Kidney tubule cell (primary cell): Measurements from ENCODE around the gene ADGRG2.
"Not testable (repeated sequence)": the region's sequence is repeated elsewhere in the genome, so short reads cannot be mapped to it uniquely, and the experiment has no call there.

Experiments used
- DNase-seq: peaks from one replicate; pipeline ENCODE4 v3.0.0-alpha.2; 2018; ENCODE audit warnings: low spot score

Gene ADGRG2

DNA sequence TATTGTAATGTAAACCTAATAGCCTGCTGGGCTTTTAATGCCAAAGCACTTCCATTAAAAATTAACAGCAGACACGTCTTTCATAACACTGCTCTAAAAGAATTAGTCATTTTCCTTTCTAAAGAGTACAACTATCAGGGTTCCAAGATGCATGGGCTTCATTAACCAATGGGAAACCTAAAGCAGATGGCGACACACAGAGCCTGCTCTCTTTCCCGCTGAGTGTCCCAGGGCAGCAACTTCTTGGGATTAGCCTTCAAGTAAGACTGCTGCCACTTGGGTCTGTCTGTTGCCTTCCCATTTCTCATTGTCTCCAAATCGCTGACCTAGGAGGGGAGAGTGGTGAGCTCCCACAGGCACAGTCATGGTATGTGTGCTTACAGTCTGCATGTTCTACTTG lies 124.4 kb downstream of the ADGRG2 start:
- DNase-seq, result peak; percentile 20

DNA sequence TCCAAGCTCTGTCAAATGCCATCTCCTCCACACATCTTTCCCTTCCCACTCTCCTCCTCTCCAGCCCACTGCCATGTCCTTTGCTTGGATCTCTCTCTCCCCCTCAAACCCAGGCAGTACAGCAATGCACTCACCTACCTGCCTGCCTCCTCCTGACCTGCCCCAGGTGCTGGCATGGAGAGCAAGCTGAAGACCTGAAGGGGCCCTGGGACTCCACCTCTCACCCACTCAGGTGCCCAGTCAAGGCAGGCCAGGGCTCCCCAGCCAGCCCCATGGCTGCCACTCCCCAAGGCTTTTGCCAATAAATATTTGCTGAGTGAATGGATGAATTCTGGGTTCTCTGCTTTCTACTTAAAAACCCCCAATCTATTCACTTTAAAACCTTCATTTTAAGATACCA lies 125.7 kb downstream of the ADGRG2 start:
- DNase-seq, result no peak

DNA sequence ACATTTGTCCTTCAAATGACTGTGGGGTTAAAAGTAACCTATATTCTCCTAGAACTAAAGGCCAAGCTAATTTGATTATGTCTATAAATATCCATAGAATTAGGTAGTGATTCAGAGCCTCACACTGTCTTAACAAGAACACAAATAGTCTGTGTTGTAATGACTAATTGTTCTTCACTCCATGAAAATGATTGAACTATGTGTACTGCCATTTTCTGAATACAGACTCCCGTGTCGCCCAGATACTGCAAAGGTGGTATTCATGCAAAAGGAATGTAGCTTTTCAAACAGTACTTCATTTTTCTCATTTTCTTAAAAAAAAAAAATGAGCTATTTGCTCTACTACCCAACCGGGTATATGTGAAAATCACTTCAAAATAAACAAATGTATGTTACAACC lies 127.0 kb downstream of the ADGRG2 start:
- peak; percentile 51 for DNase-seq

DNA sequence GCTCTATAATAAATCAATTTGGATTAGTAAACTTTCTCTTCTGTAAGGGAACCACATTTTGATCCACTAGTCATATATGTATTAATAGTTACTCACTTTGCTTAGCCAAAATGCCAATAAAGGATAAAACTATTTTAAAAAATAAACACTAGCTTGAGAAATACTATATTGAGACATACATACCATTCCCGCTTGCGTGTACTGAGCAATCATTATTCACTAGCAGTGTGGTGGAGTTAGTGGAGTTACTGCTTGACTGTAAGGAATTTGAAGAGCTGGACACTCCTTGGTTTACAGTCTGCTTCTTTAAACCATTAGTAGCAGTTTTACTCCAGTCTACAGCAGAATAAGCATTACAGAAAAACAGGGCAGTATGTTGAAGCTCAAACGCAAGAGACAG lies 127.6 kb downstream of the ADGRG2 start:
- peak; percentile 10 for DNase-seq

DNA sequence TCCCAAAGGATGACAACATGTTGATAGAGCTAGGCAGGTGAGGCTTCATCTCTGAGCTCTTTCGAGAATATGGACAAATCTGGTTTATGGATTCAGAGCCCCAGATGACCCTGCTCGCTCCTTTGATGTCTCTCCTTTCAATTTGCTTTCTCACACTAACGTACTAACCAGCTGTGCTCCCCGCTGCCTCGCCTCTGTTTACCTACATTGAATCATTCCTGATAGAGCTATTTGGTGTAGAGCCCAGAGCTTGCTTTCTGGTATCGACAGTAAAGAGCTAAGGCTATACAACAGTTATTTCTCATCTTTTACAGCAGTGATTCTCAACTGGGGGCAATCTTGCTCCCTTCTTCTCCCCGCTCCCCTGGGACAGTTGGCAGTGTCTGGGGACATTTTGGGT lies 129.4 kb downstream of the ADGRG2 start:
- DNase-seq, result no peak

DNA sequence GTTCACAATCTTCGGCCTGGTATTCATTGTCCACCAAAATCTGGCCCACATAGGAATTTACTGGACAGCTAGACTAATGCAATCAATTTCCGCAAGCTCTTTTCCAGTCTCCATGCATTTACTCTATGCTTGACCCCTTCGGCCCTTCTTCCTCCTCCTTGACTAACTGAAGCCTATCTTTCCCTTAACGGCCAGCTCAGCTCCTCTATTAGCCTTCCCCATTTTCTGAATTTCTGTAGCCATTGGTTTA lies 137.2 kb downstream of the ADGRG2 start:
- DNase-seq, result no peak

DNA sequence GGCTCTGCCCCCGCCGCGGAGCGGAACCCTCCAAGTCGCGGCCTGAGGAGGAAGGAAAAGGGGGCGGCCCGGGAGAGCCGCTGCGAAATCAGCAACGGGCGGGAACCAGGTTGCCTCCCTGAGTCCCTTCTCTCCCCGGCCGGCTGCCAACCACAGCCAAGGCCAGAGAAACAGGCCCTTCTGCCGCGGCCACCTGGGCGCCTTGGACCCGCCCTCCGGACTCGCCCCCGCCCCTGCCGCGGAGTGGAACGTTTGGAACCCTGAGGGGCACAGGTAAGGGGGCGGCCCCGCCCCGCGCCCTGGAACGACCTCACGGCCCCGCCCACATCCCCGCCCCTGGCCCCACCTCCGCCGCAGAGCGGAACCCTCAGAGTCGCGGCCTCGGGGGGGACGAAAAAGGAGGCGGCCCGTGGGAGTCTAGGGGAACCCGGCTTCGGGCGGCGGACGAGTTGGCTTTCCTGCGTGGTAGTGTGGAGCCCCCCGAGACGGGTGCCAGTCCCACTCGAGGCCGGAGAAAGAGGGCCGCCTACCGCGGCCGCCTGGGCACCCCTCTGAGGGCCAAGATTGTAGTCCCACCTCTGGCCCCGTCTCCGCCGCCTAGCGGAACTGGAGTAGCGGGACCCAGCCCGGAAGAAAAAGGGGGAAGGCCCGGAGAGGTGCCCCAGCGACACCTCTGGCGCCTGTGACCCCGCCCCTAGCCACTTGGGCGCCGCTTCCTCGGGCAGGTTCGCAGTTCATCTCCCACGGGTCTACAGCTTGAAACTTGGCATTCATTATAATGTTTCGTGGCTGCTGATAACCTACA lies 137.7 kb downstream of the ADGRG2 start:
- peak; percentile 82 for DNase-seq

DNA sequence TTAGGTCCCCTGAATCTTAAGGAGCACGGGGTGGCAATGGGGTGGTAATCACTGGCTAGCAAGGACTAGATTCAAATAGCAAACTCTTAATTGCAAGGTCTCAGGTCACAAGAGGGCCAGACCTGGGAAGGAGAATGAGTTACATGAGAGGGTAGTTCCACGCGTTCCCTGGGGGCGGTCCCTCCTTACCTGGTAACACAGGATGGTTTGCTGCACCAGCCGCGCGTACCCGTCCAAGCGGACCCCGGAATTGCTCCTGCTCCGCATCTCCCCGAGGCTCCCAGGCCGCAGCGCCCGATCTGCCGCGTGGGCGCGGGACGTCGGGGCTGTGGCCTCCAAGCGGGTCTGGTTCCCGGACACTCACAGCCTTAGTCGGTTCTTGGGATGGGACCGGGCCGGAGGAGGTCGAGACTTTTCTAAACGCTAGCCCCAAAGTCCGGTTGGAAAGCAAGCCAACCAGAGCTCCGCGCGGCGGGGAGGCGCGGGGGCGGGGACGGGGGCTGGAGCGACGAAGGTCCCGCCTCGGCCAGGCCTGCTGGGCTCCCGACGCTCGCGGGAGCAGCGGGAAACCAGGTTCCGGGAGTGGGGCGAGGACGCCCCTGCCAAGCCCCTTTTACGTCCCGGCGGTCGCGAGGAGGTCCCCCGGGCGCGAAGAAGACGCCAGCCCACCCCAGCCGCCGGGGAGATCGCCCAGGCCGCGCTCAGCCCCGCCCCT lies 138.4 kb downstream of the ADGRG2 start, which contains the start of gene PHKA2:
PHKA2 (minus strand) TSS at position 449 of the 715 bp plus-strand sequence; CDS start at position 267, 182 bp downstream.
- DNase-seq, result peak; percentile 53

DNA sequence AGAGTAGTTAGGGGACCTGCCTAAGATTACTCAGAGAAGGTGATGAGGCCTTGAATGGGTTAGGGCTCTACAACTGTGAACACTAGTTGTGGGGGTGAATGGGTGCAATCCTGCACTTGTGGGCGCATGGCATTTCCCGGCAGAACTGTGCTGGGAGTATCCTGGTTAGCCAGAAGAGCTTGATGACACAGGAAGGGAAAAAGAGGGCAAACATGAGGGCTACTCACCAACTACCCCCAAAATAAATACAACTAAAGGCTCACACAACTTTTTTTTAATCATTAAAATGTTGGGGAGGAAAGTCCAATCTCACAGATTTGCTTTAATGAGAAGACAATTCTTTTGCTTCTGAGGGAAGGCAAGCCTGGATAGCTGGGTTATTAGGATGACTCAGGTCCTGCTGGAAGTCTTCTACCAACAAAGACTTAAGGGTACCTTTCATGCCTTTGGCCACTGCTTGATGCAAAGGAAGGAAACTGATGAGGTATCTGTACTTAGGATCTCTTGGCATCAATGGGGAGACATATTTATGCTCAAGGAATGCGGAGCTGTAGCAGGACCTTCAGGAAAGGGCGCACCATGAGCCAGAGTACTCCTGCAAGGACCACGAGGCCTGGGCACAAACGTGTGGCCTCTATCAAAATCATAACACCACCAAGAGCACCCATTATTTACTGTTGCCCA lies 141.0 kb downstream of the ADGRG2 start:
- DNase-seq, result no peak

DNA sequence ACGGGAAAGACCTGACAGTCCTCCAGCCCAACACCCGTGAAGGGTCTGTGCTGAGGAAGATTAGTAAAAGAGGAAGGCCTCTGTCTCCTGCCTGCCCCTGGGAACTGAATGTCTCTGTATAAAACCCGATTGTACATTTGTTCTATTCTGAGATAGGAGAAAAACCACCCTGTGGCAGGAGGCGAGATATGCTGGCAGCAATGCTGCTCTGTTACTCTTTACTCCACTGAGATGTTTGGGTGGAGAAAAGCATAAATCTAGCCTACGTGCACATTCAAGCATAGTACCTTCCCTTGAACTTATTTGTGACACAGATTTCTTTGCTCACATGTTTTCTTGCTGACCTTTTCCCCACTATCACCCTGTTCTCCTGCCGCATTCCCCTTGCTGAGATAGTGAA lies 142.0 kb downstream of the ADGRG2 start:
- DNase-seq, result not testable (repeated sequence)

DNA sequence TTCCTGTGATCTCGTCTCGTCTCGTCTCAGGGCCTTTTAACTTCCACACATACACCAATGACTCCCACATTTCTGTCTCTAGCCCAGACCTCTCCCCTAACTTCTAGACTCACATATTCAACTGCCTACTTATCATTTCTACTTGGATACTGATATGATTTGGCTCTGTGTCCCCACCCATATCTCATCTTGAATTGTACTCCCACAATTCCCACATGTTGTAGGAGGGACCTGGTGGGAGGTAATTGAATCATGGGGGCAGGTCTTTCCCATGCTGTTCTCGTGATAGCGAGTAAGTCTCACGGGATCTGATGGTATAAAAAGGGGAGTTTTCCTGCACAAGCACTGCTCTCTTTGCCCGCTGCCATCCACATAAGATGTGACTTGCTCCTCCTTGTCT lies 147.3 kb downstream of the ADGRG2 start:
- DNase-seq, result no peak

DNA sequence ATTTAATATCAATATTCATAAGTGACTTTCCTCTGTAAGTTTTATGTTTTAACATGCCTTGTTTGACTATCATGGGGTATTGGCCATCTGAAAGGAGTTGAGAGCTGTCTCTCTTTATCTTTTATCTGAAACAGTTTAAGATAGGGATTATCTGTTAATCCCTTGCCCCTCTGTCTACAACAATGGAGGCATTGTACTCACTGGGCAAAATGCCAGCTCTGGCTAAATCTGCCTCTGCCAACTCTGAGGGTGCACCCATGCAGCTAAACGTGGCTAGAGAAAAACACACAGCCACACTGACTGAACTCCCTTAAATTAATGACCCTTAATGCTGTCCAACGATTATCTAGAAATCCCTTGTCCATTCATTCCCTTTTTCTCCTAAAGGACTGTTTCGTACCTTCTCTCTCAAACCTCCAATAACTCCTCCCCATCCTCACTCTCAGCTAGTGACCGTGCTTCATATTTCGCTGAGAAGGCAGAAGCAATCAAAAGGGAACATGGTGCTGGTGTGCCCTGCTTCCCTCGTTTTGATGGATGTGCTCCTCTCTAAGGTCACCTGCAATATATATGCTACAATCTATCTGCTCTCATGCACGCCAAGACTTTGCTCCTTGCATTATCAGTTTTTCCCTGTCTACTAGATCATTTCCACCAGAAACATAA lies 148.6 kb downstream of the ADGRG2 start:
- peak; percentile 25 for DNase-seq

DNA sequence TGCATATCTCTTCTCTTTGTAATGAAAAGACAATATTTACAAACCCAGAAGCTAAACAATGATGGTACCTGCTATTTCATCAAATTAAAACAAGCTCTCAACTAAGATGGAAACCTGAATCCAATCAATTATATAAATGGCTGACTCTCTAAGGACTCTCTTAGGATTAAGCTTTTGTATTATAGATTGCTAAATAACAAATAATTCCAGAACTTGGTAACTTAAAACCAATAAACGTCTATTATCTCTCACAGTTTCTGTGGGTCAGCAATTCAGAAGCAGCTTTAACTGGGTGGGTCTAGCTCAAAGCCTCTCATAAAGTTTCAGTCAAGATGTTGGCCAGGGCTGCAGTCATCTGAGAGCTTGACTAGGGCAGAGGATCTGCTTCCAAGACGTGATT lies 150.8 kb downstream of the ADGRG2 start:
- no peak for DNase-seq

DNA sequence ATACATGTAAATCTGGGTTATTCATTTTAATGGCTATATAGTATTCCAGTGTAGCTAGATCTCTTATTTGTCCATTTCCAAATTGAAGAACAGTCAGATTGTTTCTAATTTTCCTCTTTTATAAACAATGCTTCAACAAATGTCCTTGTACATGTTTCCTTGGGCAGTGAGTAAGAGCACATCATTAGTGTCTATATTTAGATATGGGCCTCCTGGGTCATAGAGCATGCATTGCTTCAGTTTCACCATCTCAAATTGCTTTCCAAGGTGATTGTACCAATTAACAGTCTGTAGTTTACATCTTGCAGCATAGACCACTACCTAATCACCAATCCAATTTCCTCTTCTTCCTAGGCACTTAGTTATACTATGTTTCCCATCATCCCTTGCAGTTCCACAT lies 151.8 kb downstream of the ADGRG2 start:
- DNase-seq, result no peak

DNA sequence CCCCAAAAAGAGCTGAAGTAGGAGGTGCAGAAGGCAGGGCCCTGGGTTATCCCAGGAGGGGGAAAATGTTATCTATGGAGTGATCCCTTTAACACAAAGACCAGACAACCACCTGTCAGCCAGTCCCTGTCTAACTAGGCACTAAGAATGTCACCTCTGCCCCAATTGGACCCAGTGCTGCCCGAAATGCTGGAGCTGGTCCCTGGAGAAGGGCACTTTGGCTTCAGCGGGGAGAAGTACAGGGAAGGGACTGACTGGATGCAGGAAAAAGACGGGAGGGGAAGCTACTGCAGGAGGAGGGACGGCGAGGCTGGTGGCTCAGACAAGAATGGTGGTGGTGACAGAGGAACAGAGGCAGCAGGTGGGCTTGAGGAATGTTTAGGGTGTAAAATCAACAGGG lies 155.6 kb downstream of the ADGRG2 start:
- no peak for DNase-seq

DNA sequence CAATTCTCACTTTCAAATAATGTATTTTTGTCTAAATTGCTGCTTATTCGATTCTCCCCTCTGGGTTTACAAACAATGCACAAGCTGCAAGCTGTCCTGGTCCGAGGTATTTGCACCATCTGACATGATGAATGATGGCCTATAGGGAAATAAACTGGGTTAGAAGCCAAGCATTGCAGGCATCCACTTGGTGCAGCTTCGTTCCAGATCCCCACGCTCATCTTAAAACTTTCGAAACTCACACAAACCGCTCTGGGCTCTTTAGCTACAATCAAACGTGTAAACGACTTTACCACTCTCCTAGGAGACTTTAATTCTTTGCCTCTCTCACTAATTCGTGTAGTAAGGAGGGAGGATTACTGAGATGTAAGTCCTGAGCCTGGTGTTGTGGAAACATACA lies 157.4 kb downstream of the ADGRG2 start:
- DNase-seq, result no peak

DNA sequence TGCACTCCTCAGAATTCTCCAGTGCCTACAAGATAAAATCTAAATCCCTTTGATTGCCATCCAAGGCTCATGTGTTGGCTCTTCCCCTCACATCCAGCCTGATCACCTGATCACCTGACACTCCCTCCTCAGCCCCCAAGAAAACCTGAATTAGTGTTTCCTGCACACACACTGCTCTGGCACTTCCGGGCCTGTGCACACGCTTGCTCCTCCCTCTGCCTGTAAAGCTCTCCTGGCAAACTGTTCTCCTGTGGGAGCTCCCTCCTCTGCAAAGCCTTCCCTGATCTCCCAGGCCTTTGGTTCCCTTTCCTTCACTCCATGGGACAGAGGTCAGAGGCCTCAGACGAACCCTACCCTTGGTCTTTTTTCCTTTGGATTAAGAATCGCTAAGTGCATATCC lies 158.2 kb downstream of the ADGRG2 start:
- no peak for DNase-seq

DNA sequence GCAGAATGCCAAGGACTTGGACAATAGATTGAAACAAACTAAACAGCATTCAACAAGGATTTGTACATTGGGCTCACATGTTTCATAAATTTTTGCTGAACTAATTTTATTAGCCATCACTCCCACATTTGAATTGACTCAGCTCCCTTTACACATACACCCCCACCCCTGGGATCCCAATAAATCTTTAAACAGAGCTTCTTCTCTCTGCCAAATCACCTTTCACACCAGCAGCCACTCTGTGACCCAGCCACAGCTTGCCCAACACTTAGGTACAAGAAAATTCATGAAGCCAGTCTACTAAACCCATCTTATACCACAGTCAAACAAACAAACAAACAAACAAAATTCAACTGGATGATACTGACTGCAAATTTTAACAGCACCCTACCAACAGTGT lies 159.9 kb downstream of the ADGRG2 start:
- no peak for DNase-seq

DNA sequence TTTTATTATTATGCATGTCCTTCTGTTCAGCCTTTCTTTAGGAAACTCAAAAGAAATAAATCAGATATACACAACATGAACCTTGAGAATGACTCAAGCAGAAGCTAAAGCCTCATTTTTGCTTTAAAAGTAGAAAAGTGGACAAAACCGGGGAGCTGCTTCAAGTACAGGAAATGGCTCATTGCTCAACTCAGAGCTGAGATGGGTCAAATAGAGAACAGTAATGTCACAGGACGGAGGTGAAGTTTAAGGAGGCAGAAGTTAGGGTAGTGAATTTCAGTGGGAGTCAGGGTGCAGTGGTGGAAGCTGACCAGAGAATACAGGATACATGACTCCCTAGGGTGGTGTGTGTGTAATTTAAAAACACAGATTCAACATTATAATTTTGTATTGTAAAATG lies 160.6 kb downstream of the ADGRG2 start:
- DNase-seq, result no peak

DNA sequence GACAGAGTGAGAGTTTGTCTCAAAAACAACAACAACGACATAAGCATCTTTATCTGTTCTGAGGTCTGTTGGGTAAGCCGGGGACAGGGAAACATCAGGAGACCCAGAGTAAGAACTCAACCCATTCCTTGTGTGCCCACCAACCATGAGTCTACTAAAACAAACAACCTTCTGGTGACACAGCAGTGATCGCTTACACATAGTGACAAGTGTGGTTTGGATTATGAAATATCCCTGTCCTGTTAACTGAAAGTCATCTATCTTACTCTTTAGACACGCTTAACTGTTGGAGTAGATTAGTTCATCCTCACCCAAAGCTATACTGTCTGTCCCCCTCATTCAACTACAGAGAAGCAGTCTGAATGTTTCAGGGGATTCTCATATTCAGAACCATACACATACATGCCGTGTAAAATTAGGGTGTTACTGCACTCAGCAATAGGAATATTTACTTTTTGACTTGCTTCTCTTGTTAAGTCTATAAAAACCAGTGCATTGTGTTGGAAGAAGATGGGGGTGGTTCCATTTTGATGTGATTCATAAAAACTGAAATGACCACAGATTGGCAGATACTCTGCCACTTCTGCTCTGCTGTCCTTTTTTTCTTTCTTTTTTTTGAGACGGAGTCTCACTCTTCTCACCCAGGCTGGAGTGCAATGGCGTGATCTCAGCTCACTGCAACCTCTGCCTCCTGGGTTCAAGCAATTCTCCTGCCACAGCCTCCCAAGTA lies 165.8 kb downstream of the ADGRG2 start:
- no peak for DNase-seq

DNA sequence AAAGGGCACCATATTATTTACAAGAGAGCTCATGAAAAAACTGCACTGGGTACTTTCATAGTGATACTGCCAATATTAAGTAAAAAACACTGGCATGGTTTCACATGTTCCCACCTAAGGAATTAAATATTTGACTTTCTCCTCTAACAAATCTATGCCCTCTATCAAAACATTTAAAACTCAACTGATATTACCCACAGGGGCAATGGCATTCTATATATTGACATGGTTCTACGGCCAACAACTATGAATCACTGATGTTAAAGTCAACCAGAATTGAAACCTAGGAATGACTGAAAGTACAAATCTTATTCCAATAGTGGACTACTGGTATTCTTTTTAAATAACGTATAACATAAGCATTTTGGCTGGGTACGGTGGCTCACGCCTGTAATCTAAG lies 166.6 kb downstream of the ADGRG2 start:
- DNase-seq, result no peak

DNA sequence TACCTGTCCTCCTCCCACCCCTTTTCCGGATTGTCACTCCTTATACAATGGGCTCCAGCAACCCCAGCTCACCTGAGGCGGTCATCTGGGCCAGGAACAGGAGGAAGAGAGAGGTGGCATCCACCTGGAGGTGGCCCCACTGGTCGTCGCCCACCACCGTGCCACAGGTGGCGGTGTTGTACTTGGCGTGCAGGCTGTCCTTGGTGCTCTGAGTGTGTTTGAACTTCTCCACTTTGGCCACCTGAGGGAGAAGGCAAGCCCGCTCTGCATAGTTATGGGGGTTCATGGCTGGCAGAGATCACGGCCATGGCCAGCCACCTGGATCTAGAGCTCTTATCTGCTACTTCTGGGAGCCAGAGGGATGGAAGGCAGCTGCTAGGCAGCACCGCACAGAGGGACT lies 171.2 kb downstream of the ADGRG2 start:
- DNase-seq, result no peak
